ENCODE measurements around the gene NEURL4.

GRCh38 chr17:7282752-7283321 is 46.3 kb downstream of the NEURL4 start:
- no peak for TF ChIP-seq CTCF (IDR thresholded peaks at IDR 0.05; ENCODE audit: low read depth, low read length, poor library complexity, severe bottlenecking)
- no peak for TF ChIP-seq EZH2phosphoT487 (IDR thresholded peaks at IDR 0.05; ENCODE audit: borderline replicate concordance, low read length)
